HG03097 (cell line): ENCODE results near the gene SNX9.
"Not testable (repeated sequence)": the region's sequence is repeated elsewhere in the genome, so short reads cannot be mapped to it uniquely, and the experiment has no call there.

Experiments used
- ATAC-seq: cut with Tn5 transposase; IDR thresholded peaks from one replicate; pipeline ENCODE4 v1.9.1; 2021; ENCODE audit not compliant: unreplicated experiment, low FRiP score

SNX9 gene

DNA sequence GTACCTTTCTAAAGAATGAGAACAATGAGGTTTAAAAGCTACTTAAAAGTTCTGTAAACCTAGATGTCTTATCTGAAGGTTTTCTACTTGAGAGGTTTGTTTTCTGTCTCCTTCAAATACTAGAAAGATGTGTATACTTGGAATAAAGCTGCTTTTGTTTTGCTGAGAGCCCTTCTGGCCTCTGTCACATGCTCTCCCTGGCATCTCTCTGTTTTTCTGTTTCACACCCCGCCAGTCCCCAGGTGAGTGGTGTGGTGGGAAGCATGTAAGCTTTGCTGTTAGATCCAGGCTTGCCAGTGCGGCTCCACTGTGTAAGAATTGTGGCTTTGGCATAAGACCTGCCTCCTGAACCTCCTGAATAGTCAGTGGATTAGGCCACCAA lies 56.8 kb downstream of the SNX9 start:
- peak; percentile 38 for ATAC-seq

DNA sequence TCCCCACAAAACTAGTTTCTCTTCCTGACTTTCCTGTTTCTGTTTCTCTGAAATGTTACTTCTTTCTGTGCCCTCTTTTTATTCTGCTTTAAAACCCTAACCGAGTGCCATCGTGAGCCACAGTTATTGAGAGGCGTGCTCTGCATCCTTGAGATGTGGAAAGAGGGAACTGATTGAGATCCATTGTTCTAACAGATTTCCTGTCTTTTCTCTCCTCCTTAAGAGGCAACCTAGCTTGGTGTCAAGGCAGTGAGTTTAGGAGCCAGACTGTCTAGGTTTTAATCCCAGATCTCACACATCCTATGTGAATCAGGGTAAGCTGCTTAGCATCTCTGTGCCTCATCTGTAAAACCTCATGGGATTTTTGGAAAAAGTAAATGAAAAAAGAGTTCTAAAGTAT lies 57.5 kb downstream of the SNX9 start:
- ATAC-seq, result no peak

DNA sequence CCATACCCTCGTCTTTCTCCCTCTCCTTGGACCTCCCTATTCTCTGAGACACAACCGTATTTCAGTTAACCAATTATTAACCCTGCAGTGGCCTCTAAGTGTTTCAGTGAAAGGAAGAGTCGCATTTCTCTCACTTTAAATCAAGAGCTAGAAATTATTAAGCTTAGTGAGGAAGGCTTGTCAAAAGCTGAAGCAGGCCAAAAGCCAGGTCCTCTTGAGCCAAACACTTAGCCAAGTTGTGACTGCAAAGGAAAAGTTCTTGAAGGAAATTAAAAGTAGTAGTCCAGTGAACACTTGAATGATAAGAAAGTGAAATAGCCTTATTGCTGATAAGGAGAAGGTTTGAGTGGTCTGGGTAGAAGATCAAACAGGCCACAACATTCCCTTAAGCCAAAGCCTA lies 58.3 kb downstream of the SNX9 start:
- no peak for ATAC-seq

DNA sequence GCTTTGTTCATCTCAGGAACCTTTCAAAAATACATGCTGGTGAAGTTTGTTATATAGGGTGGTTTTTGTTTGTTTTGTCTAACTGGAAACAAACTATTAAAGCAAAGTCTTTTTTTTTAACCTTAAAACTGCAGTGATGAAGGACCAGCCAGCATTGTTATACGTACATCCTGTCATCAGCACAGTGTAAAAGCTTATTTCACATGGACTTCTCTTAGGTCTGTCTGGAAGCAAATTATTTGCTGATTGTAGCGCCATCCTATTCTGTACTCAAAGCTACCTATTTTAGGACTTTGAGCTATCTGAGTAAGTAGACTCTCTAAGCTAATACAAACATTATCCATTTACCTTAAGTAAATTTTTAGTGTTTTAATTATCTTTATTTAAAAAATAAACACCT lies 61.7 kb downstream of the SNX9 start:
- no peak for ATAC-seq

DNA sequence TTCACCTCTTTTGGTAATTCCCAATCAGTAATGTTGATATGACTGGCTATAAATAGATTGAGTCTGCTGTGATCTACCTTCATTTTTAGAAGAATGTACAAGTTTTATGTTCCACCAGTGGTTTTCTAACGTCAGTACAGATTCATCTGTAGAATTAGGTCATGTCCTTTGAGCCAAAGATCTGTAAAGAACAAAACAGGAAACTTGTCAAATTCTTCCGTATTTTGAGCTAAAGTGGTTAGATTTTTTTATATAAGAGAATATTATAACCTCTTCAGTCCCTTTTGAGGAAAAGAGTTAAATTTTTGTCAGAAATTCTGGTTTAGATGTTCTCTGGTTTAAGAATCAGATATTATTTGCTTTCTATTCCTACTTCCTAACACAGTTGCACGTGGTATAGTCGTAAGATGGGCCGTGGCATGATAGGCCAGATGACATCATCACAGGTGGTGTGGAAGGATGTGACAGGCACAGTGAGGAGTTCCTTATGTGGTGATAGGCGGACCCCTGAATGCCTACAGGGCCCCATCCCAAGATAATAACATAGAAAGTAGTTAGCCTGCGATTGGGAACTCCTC lies 62.3 kb downstream of the SNX9 start:
- no peak for ATAC-seq

DNA sequence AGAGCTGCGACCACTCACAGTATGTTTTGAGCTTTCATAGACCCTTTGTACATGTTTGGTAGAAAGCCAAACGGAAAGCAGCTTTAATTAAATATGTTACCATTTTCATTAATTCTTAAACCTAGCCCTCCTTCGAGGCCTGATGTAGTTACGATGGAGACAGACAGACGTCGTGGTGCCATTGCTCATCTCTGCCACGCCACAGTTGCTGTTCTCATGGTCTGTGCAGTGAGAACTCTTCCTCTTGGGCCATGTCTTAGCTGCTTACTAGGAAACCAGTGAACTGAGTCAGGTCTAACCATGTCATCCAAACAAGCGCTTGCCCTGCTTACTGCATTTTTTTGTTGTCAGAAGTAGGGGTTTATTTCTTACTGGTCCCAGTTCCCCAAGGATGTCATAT lies 62.8 kb downstream of the SNX9 start:
- no peak for ATAC-seq

DNA sequence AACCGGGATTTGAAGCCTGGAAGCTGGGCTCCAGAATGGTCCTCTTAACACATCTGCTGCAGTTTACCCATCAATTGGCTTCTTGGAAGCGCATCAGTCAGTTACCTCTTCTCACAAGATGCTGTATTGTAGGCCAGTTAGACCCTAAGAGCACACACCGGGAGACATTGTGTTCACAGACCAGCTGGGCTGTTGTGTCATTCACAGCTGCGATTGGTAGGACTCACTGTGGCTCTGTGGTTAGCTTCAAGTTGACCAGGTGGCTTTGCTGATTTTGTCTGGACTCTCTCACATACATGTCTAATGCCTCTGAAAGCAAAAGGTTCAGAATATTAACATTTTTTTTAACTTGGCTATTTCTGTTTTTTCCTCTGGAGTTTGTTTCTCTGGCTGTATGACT lies 64.8 kb downstream of the SNX9 start:
- no peak for ATAC-seq

DNA sequence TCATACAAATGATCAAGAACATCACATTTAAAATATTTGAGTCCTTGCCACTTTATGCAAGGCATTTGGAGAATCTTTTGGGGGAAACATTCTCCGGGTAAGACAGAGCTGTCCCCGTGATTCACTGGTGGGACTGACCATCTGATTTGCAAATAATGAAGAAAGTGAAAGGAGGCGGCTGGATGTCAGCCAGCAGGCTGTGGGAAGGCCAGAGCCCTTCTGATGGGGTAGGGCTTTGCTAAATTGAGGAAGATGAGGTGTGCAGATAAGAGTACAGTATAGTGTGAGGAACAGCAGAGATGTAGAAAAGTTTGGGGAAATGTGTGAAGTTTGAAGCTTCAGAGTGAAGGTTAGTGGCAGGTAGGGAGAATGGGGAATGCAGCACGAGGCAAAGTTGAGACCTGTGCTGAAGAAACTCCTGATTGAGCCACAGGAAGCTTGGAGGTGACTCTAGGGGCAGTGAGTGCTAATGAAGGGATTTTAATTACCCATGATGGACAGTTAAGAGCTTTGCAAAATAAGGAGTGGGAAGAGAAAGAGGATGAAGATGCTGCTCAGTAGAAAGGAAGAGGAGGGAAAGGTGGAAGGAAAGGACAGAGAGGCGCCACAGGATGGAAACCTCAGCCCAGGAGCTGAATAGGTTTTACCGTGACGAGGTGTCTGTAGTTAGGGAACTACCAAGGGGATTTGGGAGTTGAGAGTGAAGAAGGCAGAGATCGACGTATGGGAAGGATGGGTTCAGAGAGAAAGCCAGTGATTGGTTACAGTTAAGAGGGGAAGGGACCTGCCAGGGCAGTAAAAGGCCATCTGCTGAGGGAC lies 68.7 kb downstream of the SNX9 start:
- no peak for ATAC-seq

DNA sequence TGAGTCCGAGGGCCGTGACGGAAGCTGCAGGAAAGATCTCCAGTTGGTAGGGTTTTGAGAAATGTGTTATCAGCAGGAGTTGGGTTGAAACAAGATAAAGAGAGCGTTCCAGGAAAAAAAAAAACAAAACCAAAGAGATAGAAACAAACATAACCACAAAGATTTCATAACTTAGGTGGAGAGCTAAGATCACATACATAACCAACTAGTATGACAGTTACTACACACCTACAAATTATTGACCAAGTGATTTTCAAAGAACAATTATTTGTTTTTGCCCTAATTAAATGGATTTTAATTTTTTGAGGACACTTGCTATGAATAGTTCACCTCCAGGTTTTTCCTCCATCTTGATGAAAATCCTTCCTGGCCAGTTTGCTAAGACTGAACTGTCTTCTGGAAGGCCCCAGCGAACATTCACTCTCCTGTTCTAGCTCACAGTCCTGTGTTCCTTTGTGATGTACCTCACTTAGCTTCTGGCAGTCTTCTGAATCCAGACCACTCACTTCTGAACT lies 69.4 kb downstream of the SNX9 start:
- no peak for ATAC-seq

DNA sequence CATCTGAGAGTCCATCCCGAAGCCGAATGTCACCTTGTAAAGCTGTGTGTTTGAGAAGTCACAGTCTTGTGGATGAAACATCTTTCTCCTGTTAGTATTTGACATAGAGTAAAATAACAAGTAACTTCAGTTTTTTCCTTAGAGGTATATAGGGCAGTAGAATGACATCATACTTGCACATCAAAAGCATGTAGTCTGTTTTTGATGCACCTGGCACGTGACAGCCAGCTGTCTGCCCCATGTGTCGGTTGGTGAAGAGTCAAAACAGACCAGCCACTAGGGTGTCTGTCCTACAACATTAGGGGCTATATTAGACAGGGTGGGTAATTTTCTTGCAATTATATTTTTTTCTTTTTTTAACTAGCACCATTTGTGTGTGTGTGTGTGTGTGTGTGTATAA lies 70.2 kb downstream of the SNX9 start:
- no peak for ATAC-seq

DNA sequence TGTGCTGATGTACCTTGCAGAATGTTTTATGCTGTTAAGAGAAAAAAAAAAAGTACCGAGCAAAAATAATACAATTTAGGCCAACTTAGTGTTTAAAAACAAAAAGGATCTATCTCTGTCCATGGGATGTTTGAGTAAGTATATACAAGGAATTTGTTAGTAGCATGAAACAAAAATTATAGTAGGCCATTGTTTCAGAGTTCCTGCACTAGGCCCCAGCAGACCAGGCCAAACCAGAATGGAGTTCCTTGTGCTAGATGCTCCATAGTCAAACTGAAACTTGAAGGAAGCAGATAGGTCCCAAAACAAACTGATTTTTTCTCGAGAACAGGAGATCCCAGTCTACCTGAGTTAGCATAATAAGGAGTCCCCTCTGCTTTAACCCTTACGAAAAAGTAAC lies 72.5 kb downstream of the SNX9 start:
- ATAC-seq, result no peak

DNA sequence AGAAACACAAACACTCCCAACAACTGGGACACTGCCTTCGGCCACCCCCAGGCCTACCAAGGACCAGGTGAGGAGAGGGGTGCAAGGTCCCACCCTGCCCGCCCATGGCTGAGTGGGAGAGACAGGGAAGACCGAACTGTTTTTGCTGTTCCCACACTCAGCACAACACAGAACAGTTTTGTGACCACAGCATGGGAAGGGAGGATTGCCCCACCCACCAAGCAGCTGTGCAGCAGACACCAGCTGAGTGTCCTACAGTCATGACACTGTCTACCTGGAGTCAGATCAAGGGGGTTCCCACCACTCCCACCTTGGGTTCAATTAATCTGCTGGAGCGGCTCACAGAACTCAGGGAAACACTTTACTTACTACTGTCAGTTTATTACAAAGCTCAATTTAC lies 73.9 kb downstream of the SNX9 start:
- no peak for ATAC-seq

DNA sequence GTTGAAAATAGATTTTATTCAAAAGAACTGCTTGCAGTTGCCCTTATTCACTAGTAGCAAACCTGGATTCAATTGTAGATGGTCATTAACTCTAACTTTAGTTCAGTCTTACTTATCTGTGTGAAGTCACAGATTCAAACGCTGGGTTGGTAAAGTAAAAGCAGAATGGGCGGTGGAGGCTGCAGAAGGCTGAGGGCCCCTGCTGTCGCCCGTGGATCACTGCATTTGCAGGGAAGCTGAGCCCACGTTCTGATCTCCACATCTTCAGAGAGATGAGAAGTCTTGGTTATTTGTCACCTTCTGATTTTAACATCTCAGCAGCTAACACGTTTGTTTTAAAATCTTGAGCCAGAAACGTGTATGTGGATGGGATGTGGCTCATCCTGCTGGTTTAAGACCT lies 75.1 kb downstream of the SNX9 start:
- no peak for ATAC-seq

DNA sequence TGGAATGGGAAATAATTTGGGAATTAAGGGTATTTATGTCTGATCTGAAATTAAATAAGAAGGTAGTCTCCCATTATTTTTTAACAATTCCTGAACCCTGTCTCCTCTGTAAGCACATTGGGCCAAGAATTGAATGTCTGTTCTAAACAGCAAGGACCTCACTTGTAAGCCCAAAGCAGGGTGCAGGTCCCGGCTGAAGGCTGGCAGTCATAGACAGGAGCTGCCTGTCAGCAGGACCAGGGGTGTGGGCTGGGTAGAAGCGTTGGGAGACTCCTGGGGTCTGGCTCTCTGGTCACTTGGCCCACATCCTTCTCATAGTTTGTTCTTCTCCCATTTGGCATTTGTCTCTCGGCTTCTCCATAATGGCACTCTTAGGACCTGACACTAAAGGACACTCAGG lies 75.6 kb downstream of the SNX9 start:
- ATAC-seq, result no peak

DNA sequence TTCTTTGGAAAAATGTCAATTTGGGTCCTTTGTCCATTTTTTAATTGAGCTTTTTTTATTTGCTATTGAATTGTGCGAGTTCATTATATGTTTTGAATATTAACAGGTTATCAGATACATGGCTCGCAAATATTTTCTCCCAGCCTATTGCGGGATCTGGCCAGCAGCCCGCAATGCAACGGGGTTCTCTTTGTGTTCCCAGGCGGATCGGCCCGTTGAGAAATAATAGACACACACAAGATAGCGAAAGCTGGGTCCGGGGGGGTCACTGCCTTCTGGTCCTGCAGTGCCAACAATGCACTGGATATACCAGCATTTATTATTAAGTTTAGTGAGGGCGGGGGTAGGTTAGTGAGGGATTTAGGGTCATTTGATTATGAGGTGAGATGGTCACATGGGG lies 77.2 kb downstream of the SNX9 start:
- not testable (repeated sequence) for ATAC-seq

DNA sequence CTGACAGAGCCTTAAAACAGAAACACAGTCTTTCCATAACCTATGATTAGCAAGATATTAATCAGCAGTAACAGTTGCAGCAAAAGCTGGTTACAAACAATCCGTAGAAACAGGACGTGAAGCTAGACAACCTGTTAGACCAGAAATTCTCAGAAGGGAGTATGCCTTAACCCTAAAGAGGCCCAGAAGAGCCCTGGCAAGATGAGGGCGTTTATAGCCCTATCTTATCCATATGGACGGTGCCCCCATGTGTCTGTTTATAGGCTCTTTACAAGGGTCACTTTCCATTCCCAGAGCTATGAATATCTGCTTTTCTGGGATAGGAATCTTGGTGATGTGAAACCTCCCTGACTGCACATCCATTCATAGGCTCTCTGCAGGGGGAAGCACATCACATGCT lies 77.7 kb downstream of the SNX9 start:
- not testable (repeated sequence) for ATAC-seq

DNA sequence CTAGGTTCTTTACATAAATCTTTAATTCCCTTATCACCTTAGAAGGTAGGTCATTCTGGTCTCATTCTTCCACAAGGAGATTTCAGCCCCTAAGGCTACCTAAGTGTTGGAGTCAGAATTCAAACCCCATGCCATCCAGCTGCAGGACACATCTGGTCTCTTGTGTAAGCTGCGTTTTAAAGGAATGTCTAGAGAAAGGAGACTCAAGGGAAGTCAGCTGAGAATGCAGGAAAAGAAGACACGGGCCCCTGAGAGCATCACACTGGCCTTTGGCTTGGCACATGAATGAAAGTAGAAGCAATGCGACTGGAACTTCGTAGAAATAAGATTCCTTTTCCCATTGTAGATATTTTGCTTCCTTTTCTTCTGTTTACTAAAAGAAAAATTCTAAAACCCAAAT lies 82.0 kb downstream of the SNX9 start:
- ATAC-seq, result no peak

DNA sequence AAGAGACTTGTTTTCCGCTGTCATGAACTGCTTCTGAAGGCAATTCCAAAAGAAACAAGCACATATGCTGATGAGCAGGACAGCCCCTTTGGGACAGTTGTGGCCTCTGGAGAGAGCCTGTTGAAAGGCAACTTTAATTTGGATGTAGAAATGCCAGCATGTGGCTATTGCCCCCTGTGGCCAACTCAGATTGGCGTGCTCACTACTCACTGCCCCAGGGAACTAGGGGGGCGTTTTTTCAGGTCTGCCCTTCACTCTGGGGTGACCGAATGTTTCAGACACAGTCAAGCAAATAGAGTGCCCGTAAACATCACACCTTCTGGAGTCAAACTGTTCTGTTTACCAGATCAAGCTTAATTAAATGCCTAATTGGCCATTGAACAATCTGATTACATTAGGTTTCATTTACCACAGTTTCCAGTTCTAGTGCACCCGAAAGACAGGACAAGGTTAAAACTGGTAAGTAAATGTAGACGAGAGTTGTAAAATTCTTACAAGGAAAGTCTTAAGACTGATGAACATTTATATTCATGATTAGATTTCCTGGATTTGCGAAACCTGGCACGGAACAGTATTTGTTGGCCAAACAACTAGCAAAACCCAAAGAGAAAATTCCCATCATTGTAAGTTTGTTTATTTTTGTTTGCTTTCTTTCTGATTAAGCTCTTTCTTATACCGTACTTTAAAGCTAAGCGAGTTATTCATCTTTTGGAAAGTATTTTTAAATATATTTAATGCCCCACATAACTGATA lies 82.7 kb downstream of the SNX9 start:
- ATAC-seq, result no peak

DNA sequence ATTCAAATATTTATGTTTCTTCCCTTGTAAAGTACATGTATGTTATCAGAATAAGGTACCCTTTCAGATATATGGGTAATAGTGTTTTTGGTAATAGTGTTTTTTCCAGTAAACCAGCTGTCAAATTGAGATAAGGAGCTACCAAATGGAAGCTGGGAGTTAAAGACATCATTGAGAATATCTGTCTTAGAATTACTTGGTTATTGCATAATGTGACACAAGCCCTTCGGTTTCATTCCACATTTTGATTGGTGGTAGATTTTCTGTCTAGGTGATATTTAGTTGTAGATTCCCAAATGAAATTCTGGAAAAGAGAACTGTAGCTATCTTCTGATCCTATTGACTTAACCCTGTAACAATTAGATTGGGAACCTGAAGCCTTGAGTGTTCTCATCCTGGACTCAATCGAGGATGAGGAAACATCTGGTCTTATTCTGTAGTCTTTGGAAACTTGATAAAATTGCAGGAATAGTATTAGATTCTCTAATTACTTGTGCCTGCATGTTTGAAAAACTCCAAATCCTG lies 83.6 kb downstream of the SNX9 start:
- no peak for ATAC-seq

DNA sequence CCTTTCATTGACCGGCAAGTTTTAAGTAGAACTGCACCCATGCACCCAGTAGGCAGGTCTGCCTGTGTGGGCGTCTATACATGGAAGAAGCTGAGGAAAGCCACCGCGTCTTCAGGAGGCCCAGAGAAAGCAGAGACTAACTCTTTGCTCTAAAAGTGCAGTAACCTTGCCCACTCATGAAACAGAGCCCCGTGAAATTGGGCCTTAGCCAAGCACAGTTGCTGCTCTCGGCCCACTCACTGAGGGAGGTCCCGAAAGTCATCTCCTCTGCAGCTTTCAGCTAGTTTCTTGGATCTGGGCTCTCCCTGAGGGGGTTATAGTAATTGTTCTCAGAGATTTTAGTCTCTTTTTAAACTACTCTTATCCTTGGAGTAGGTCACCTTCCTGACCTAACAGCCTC lies 84.6 kb downstream of the SNX9 start:
- ATAC-seq, result no peak
